HCEC 1CT (cell line): Measurements from ENCODE around the gene SPACDR.
"Not testable (repeated sequence)": the region's sequence is repeated elsewhere in the genome, so short reads cannot be mapped to it uniquely, and the experiment has no call there.

ENCODE experiments used
- DNase-seq: peaks from one replicate; pipeline ENCODE4 v3.0.0-alpha.2; 2017

SPACDR gene

DNA sequence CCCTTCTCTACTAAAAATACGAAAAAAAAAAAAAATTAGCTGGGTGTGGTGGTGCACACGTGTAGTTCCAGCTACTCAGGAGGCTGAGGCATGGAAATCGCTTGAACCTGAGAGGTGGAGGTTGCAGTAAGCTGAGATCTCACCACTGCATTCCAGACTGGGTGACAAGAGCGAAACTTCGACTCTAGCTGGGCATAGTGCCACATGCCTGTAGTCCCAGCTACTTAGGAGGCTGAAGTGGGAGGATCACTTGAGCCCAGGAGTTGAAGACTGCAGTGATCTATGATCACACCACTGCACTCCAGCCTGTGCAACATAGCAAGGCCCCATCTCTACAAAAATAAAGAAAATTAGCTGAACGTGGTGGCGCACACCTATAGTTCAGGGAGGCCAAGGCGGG lies 1.2 kb upstream of the SPACDR start:
- DNase-seq = no peak

DNA sequence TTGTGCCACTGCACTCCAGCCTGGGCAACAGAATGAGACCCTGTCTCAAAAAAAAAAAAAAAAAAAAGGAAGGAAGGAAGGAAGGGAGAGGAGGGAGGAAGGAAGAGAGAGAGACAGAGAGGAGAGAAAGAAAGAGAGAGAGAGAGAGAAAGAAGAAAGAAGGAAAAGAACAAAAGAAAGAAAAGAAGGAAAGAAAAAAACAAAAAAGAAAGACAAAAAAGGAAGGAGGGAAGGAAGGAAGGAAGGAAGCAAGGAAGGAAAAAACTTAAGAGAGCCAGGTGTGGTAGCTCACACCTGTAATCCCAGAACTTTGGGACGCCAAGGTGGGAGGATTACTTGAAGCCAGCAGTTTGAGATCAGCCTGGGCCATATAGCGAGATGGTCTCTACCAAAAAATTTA lies 731 bp upstream of the SPACDR start:
- no peak for DNase-seq

DNA sequence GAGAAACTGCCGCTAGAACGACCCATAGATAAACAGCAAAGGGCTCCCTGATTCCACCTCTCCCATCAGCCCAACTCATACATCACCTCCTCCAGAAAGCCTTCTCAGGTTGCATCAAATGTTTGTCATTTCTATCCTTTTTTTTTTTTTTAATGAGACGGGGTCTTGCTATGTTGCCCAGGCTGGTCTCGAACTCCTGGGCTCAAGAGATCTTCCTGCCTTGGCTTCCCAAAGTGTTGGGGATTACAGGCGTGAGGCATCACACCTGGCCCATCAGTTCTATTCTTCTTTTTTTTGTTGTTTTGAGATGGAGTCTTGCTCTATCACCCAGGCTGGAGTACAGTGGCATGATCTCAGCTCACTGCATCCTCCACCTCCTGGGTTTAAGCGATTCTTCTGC lies 7.0 kb downstream of the SPACDR start:
- no peak for DNase-seq

DNA sequence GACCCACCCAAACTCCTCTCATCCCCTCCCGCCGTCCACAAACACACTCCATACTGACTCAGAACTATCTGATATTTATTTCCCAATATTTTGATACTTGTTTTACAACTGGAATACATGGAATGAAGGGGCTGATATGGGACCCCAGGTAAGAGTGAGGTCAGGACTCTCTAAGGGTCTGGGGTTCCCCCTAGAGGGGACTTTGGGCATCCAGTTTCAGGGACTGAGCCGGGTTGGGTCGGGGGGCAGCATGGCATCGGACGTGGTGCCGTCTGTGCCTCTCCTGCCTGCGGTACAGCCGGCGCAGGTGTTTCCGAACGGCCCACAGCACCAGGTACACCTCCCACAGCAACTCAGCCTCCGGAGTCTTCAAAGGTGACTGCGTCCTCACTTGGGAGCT lies 7.5 kb downstream of the SPACDR start:
- no peak for DNase-seq

GRCh38 chr7:100455206-100455605 lies 8.9 kb downstream of the SPACDR start:
- no peak for DNase-seq

GRCh38 chr7:100453854-100454253 lies 10.2 kb downstream of the SPACDR start:
- DNase-seq = not testable (repeated sequence)

GRCh38 chr7:100452513-100452912 lies 11.5 kb downstream of the SPACDR start:
- no peak for DNase-seq

- DNase-seq = no peak
These were observed 14.8 kb downstream of the SPACDR start for GRCh38 chr7:100449190-100449795.

DNA sequence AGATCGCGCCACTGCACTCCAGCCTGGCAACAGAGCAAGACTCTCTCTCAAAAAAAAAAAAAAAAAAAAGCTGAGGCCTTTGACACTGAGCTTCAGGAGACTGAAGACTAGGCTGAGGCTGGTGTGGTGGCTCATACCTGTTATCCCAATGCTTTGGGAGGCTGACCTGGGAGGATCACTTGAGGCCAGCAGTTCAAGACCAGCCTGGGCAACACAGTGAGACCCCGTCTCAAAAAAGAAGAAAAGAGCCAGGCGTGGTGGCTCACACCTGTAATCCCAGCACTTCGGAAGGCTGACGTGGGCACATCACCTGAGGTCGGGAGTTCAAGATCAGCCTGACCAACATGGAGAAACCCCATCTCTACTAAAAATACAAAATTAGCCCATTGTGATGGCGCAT lies 16.7 kb downstream of the SPACDR start:
- not testable (repeated sequence) for DNase-seq

- DNase-seq = peak; percentile 80
These were observed 18.0 kb downstream of the SPACDR start for GRCh38 chr7:100446040-100446439.

DNA sequence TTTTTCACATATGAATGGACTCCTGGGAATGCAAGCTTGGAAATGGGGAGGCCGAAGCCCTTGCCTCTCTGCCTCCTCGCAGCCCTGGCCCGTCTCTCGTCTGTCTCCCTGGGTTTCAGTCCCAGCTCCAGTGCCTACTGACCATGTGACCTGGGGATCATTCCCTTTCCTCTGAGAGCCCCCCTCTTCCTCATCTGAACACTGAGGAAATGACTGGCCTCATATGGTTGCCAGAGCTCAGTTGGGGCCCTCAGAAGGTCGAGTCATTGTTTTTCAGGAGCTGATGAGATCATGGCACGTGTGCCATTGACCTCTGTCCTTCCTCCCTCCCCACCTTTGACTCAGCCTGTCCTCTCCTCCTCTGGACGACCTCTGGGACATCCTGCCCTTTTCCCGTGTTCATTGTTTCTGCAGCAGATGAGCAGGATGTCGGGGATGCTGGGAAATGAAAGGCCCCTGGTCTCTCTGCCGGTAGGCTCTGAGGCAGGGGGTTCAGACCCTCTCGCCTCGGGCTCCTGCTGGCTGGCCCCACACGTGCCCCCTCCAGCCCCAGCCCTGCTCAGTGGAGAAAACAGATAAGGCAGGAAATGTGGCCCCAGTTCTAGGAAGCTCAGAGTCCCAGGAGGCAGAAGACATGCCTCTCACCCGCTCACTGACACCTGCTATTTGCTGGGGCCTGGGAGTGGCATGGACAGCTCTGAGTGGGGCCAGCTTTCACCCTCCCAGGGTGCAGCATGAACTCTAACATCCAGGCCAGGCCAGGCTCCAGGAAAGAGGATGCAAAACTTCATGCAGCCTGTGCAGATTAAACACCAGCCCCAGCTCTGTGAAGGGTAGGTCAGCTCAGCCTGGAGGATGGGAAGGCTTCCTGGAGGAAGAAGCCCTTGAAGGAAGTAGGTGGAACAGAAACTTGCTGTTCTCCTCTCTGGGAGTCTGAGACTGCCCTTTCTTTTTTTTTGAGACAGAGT lies 19.5 kb downstream of the SPACDR start:
- peak; percentile 97 for DNase-seq

DNA sequence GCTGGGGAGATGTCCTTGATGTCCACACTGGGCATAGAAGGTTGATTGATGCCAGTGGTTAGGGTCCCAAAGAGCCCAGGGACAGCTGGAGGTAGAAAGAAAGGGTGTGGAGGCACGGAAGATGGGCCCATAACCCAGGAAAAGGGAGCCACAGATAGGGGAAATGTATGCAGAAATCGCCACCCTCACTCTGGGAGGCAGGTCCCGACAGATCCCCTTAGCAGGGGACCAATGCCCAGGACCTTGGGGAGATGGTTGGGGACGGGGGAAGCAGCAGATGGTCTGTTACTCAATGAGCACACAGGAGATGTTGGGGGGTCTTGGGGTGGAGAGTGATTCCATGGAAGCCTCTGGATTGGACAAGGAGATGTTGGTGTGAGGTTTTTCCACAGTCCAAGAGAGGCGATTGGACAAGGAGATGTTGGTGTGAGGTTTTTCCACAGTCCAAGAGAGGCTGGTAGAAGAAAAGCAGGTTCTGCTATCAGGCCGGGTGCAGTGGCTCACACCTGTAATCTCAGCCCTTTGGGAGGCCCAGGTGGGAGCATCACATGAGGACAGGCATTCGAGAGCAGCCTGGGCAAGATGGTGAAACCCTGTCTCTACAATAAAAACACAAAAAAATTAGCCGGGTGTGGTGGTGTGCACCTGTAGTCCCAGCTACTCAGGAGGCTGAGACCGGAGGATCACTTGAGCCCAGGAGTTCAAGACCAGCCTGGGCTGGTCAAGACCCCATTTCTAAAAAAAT lies 20.8 kb downstream of the SPACDR start:
- DNase-seq = no peak

GRCh38 chr7:100441641-100442535 lies 22.2 kb downstream of the SPACDR start:
- DNase-seq = no peak

DNA sequence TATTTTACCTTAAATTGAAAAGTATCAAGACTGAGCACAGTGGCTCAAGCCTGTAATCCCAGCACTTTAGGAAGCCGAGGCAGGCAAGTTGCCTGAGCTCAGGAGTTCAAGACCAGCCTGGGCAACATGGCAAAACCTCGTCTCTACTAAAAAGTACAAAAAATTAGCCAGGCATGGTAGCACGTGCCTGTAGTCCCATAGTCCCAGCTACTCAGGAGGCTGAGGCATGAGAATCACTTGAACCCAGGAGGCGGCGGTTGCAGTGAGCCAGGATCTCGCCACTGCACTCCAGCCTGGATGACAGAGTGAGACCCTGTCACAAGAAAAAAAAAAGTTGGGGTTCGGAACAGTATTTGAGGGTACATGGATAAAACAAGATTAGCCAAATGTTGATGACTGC lies 24.8 kb downstream of the SPACDR start:
- DNase-seq = not testable (repeated sequence)

GRCh38 chr7:100438731-100439130 lies 25.3 kb downstream of the SPACDR start:
- not testable (repeated sequence) for DNase-seq

GRCh38 chr7:100438172-100438571 lies 25.9 kb downstream of the SPACDR start:
- no peak for DNase-seq

- no peak for DNase-seq
These were observed 26.6 kb downstream of the SPACDR start for GRCh38 chr7:100437150-100438100.

- peak; percentile 18 for DNase-seq
These were observed 28.4 kb downstream of the SPACDR start for GRCh38 chr7:100435401-100436304.

DNA sequence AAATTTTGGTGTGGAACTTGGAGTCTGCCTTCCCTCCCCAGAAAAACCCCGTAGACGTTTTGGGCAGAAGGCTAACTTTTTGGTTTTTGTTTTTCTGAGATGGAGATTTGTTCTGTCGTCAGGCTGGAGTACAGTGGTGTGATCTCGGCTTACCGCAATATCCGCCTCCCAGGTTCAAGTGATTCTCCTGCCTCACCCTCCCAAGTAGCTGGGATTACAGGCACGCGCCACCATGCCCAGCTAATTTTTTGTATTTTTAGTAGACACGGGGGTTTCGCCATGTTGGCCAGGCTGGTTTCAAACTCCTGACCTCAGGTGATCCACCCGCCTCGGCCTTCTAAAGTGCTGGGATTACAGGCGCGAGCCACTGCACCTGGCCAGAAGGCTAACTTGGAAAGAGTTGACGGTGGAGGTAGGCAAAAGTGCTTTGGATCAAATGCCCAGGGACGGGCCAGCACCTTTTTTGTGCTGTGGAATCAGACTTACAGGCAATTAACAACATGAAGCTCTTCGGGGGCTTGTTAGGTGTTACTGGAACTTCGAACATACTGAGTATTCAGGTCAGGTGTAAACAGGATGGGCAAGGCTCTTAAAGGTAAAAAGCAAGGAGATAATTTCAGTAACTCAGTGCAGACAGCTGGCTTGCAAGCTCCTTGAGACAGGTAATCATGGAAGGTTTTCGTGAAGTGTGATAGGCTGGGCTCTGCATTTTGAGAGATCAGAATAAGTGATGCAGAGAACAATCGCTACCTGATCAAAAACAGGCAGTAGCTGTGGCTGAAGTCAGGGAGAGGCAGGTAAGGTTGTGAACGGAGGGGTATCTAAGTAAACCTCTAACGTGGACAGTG lies 29.5 kb downstream of the SPACDR start:
- DNase-seq = no peak
